ENCODE measurements around the gene PALD1.

PALD1 gene

DNA sequence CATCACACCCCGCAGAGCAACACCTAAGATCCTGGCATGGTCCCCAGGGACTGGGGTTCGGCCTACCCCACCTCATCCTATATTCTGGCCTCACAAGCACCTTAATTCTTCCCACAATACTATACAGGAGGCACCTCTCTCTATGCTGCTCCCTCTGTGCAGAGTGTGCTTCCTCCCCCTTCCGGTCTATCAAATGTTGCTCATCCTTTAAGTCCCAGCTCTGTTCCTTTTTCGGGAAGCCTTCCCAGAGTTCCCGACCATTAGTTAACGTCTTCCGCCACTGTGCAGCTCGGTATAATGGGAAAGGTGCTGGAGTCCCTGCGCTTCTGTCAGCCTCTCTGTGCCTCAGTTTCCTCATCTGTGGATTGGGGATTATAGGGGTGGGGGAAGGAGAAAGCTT lies 21.8 kb downstream of the PALD1 start:
- Histone ChIP-seq H3K36me3 (ENCODE audit: insufficient read depth, low read length) (no peaks in the 10 kb centered on the region; the same call in 1 of the 2 replicates), H3K4me1 (ENCODE audit: insufficient read depth, low read length) (peaks cover 7% of the 10 kb centered on the region; the same call in 1 of the 2 replicates), H3K9ac (ENCODE audit: low read depth, low read length) (no peak overlapping the region), H3K9me3 (ENCODE audit: control insufficient read depth, insufficient read depth, low read length) (no peaks in the 10 kb centered on the region)

DNA sequence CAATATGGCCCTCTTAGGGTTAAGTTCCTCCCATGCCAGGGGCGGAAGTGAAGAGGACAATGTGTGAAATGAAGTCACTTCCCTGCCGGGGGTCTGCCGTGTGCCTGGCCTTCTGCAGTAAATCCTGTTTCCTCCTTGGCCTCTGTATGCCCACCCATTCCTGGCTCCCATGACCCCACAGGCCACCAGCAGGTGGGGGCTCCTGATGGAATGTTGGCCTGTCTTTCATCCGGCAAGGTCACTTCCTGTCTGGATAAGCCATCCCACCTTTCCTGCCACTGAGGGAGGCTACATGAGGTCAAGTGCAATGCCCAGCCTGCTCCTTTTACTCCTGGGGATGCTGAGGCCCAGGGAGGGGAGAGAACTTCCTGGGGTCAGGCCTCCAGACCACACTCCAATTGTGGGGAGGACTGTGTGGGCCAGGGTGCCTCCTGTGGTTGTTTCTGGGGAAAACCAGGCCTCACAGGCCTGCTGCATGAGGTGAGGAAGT lies 22.3 kb downstream of the PALD1 start:
- peaks cover 7% of the 10 kb centered on the region; the same call in 1 of the 2 replicates for H3K4me1 ChIP-seq (ENCODE audit: insufficient read depth, low read length)
- no peaks in the 10 kb centered on the region for H3K9me3 ChIP-seq (ENCODE audit: control insufficient read depth, insufficient read depth, low read length)

DNA sequence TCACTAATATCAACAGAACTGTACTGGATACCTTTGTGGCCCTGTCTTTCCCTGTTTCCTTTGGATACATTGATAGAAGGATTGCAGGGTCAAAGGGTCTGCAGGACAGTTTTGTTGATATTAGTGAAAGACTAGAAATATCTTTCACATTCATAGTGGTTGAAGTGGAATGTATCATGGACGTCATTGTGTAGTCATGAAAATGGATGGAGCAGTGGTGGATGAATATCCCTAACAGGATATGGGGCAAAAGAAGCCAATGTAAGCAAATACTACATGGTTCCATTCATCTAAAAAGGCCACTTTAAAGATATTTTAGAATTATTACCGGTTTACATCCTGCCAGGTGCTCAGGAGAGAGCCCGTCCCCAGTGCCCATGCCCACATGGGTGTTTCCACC lies 23.8 kb downstream of the PALD1 start:
- no peak overlapping the region for H3K9ac ChIP-seq (ENCODE audit: low read depth, low read length)
- peaks cover 7% of the 10 kb centered on the region; the same call in 1 of the 2 replicates for H3K4me1 ChIP-seq (ENCODE audit: insufficient read depth, low read length)
- no peaks in the 10 kb centered on the region; the same call in 1 of the 2 replicates for H3K36me3 ChIP-seq (ENCODE audit: insufficient read depth, low read length)
- no peaks in the 10 kb centered on the region for H3K9me3 ChIP-seq (ENCODE audit: control insufficient read depth, insufficient read depth, low read length)

More for the DNA sequence above, 22.3 kb downstream of the PALD1 start:
- no peaks in the 10 kb centered on the region; the same call in 1 of the 2 replicates for H3K36me3 ChIP-seq (ENCODE audit: insufficient read depth, low read length)
- no peak overlapping the region for H3K9ac ChIP-seq (ENCODE audit: low read depth, low read length)

- no peaks in the 10 kb centered on the region; the same call in 1 of the 2 replicates for H3K36me3 ChIP-seq (ENCODE audit: insufficient read depth, low read length)
- no peaks in the 10 kb centered on the region for H3K9me3 ChIP-seq (ENCODE audit: control insufficient read depth, insufficient read depth, low read length)
- H3K4me1 ChIP-seq (ENCODE audit: insufficient read depth, low read length): peaks cover 7% of the 10 kb centered on the region; the same call in 1 of the 2 replicates
- H3K9ac ChIP-seq (ENCODE audit: low read depth, low read length): no peak overlapping the region
These were observed 25.2 kb downstream of the PALD1 start for GRCh38 chr10:70503776-70504175.

GRCh38 chr10:70504521-70505358 lies 26.2 kb downstream of the PALD1 start:
- H3K9me3 ChIP-seq (ENCODE audit: control insufficient read depth, insufficient read depth, low read length): no peaks in the 10 kb centered on the region
- H3K9ac ChIP-seq (ENCODE audit: low read depth, low read length): no peak overlapping the region
- H3K4me1 ChIP-seq (ENCODE audit: insufficient read depth, low read length): peaks cover 10% of the 10 kb centered on the region
- H3K36me3 ChIP-seq (ENCODE audit: insufficient read depth, low read length): no peaks in the 10 kb centered on the region; the same call in 1 of the 2 replicates

DNA sequence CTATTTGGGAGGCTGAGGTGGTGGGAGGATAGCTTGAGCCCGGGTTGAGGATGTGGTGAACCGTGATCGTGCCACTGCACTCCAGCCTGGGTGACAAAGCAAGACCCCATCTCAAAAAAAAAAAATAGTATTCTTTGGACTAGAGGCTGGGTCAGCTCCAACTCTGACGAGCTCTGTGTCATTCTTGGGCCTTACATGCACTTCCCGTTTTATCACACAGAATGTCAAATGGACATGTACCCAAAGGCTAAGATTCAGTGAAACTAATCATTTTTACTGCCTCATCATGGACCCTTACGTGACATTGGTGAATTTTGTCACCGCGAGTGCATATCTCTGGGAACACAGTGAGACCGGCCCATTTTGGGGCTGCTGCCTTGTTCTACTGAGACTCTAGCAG lies 27.3 kb downstream of the PALD1 start:
- no peaks in the 10 kb centered on the region for H3K9me3 ChIP-seq (ENCODE audit: control insufficient read depth, insufficient read depth, low read length)
- no peak overlapping the region for H3K9ac ChIP-seq (ENCODE audit: low read depth, low read length)
- H3K36me3 ChIP-seq (ENCODE audit: insufficient read depth, low read length): no peaks in the 10 kb centered on the region; the same call in 1 of the 2 replicates
- H3K4me1 ChIP-seq (ENCODE audit: insufficient read depth, low read length): peaks cover 16% of the 10 kb centered on the region

DNA sequence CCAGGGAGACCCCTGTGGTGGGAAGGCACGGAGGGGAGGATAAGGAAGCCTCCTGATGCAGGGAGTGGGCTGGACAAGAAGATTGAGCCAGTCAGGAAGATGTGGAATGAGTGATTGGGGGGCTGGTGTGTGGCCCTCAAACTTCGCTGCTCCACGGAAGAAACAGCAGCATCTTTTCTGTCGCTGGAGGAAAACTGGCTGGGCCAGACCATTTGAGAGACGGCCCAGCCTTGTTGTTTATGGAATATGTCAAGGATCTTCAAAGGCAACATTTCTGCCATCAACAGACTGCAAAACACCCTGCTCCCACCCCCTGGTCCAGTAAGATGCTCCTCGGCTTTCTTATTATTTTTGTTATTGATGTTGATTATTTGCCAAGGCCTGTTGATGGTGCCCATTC lies 29.4 kb downstream of the PALD1 start:
- Histone ChIP-seq H3K36me3 (ENCODE audit: insufficient read depth, low read length) (no peaks in the 10 kb centered on the region), H3K4me1 (ENCODE audit: insufficient read depth, low read length) (peaks cover 22% of the 10 kb centered on the region), H3K9ac (ENCODE audit: low read depth, low read length) (no peak overlapping the region), H3K9me3 (ENCODE audit: control insufficient read depth, insufficient read depth, low read length) (no peaks in the 10 kb centered on the region)

- H3K4me1 ChIP-seq (ENCODE audit: insufficient read depth, low read length): peaks cover 30% of the 10 kb centered on the region
- no peak overlapping the region for H3K9ac ChIP-seq (ENCODE audit: low read depth, low read length)
- no peaks in the 10 kb centered on the region for H3K36me3 ChIP-seq (ENCODE audit: insufficient read depth, low read length)
These were observed 30.6 kb downstream of the PALD1 start for GRCh38 chr10:70508912-70509756.

GRCh38 chr10:70509757-70510147 lies 31.2 kb downstream of the PALD1 start:
- H3K36me3 ChIP-seq (ENCODE audit: insufficient read depth, low read length): no peaks in the 10 kb centered on the region
- H3K9ac ChIP-seq (ENCODE audit: low read depth, low read length): no peak overlapping the region
- peaks cover 33% of the 10 kb centered on the region for H3K4me1 ChIP-seq (ENCODE audit: insufficient read depth, low read length)
- no peaks in the 10 kb centered on the region for H3K9me3 ChIP-seq (ENCODE audit: control insufficient read depth, insufficient read depth, low read length)

More at GRCh38 chr10:70508912-70509756, 30.6 kb downstream of the PALD1 start:
- H3K9me3 ChIP-seq (ENCODE audit: control insufficient read depth, insufficient read depth, low read length): no peaks in the 10 kb centered on the region

DNA sequence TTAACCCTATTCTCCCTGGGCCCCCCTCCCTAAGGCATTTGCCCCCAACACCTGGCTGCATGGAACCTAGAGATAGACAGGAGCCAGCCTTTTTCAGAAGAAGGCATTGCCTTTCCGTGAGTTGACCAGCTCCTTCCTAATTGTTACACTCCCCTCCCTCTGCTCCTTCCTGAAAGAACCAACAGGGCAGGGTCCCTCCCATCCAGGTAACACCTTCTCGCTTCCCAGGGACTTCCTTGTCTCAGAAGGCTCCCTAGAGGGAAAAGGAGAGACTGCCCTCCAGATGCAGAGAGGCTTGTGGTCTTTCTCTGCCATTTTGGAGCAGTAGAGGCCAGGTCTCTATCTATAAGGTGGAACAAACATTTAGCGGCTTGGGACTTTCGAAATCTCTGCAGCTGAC lies 31.9 kb downstream of the PALD1 start:
- Histone ChIP-seq H3K9me3 (ENCODE audit: control insufficient read depth, insufficient read depth, low read length) (no peaks in the 10 kb centered on the region), H3K36me3 (ENCODE audit: insufficient read depth, low read length) (no peaks in the 10 kb centered on the region), H3K4me1 (ENCODE audit: insufficient read depth, low read length) (peaks cover 33% of the 10 kb centered on the region), H3K9ac (ENCODE audit: low read depth, low read length) (no peak overlapping the region)

DNA sequence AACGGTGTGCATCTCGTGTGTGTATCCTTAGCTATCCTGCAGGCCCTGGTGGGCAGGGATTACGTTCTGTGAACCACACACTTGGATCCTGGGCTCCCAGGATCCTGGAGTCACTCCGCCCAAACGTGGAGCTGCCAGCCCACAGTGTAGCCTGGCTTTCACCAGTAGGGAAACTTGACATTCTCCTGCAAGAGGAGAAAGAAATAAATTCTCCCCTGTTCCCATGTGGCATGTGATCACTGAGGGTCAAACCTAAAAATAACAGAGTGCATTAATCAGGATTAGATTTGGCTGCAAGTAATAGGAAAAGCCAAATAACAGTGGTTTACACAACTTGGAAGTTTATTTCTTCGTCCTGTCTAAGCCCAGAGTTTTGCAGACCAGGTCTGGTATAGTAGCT lies 32.3 kb downstream of the PALD1 start:
- Histone ChIP-seq H3K9me3 (ENCODE audit: control insufficient read depth, insufficient read depth, low read length) (no peaks in the 10 kb centered on the region), H3K9ac (ENCODE audit: low read depth, low read length) (no peak overlapping the region), H3K36me3 (ENCODE audit: insufficient read depth, low read length) (no peaks in the 10 kb centered on the region), H3K4me1 (ENCODE audit: insufficient read depth, low read length) (peaks cover 33% of the 10 kb centered on the region)

- no peaks in the 10 kb centered on the region for H3K36me3 ChIP-seq (ENCODE audit: insufficient read depth, low read length)
- no peak overlapping the region for H3K9ac ChIP-seq (ENCODE audit: low read depth, low read length)
- peaks cover 33% of the 10 kb centered on the region for H3K4me1 ChIP-seq (ENCODE audit: insufficient read depth, low read length)
- no peaks in the 10 kb centered on the region for H3K9me3 ChIP-seq (ENCODE audit: control insufficient read depth, insufficient read depth, low read length)
These were observed 33.6 kb downstream of the PALD1 start for GRCh38 chr10:70512149-70512639.

GRCh38 chr10:70513848-70514309 lies 35.3 kb downstream of the PALD1 start:
- Histone ChIP-seq H3K9me3 (ENCODE audit: control insufficient read depth, insufficient read depth, low read length) (no peaks in the 10 kb centered on the region), H3K9ac (ENCODE audit: low read depth, low read length) (no peak overlapping the region), H3K4me1 (ENCODE audit: insufficient read depth, low read length) (peaks cover 37% of the 10 kb centered on the region), H3K36me3 (ENCODE audit: insufficient read depth, low read length) (no peaks in the 10 kb centered on the region)

DNA sequence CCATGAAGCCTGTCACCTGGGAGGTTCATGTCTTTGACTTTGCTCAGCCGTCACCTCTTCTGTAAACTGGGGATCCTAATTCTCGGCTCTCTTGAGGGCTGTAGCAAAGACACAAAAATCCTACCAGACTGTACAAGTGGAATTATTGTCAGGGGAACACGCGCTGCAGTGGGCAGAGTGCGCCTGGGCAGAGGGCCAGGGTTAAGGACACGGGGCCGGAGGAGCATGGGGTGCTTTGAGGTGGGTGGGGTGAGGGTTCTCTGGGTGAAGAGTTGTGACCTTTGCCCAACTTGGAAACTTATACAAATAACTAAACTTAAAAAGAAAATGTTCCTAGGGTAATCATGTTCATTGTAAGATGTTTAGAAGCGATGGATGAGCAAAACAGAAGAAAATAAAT lies 36.0 kb downstream of the PALD1 start:
- H3K4me1 ChIP-seq (ENCODE audit: insufficient read depth, low read length): peaks cover 31% of the 10 kb centered on the region
- no peaks in the 10 kb centered on the region for H3K36me3 ChIP-seq (ENCODE audit: insufficient read depth, low read length)
- no peak overlapping the region for H3K9ac ChIP-seq (ENCODE audit: low read depth, low read length)
- no peaks in the 10 kb centered on the region for H3K9me3 ChIP-seq (ENCODE audit: control insufficient read depth, insufficient read depth, low read length)
